Chondrocyte (in vitro differentiated cells): ENCODE results near the gene UTP18. TPM values are rescaled to one million over a fixed set of nuclear protein-coding genes. Genes with fewer than 3 reads are reported as not detected.
"Not testable (repeated sequence)": the region's sequence is repeated elsewhere in the genome, so short reads cannot be mapped to it uniquely, and the experiment has no call there.

Source experiments
- DNase-seq: peaks from one replicate; pipeline ENCODE4 v3.0.0; 2021; ENCODE audit warnings: mixed read lengths, low spot score
- H3K27ac Mint-ChIP-seq: one replicate; pipeline ENCODE4 v1.8.0; 2021; ENCODE audit warnings: mild to moderate bottlenecking, moderate library complexity, mixed read lengths; ENCODE audit not compliant: unreplicated experiment
- H3K27me3 Mint-ChIP-seq: 2 replicates; pipeline ENCODE4 v1.8.0; 2021; ENCODE audit warnings: low read depth, mixed read lengths
- H3K36me3 Mint-ChIP-seq: 2 replicates; pipeline ENCODE4 v1.8.0; 2021; ENCODE audit warnings: low read depth, mixed read lengths
- H3K4me1 Mint-ChIP-seq: 2 replicates; pipeline ENCODE4 v1.8.0; 2021; ENCODE audit warnings: low read depth, mild to moderate bottlenecking, mixed read lengths
- H3K4me3 Mint-ChIP-seq: one replicate; pipeline ENCODE4 v1.8.0; 2021; ENCODE audit warnings: mild to moderate bottlenecking, moderate library complexity, mixed read lengths; ENCODE audit not compliant: unreplicated experiment
- H3K9me3 Mint-ChIP-seq: 2 replicates; pipeline ENCODE4 v1.8.0; 2021; ENCODE audit warnings: low read depth, mixed read lengths
- total RNA-seq: library from RNA; stranded (reverse); gene quantifications from 3 replicates; pipeline ENCODE4 v1.2.1, GENCODE V29; 2021
- TF ChIP-seq, protein P1 (sequence below): fragments of 200-600 bp; sonication (generic); IDR thresholded peaks from 2 replicates; pipeline ENCODE4 v1.5.0; 2021; ENCODE audit warnings: antibody characterized with exemption, mild to moderate bottlenecking, moderate library complexity

Gene UTP18
- total RNA-seq, 1 donor from 2014 or later, result 16.8 TPM

- TF ChIP-seq, protein P1, sequence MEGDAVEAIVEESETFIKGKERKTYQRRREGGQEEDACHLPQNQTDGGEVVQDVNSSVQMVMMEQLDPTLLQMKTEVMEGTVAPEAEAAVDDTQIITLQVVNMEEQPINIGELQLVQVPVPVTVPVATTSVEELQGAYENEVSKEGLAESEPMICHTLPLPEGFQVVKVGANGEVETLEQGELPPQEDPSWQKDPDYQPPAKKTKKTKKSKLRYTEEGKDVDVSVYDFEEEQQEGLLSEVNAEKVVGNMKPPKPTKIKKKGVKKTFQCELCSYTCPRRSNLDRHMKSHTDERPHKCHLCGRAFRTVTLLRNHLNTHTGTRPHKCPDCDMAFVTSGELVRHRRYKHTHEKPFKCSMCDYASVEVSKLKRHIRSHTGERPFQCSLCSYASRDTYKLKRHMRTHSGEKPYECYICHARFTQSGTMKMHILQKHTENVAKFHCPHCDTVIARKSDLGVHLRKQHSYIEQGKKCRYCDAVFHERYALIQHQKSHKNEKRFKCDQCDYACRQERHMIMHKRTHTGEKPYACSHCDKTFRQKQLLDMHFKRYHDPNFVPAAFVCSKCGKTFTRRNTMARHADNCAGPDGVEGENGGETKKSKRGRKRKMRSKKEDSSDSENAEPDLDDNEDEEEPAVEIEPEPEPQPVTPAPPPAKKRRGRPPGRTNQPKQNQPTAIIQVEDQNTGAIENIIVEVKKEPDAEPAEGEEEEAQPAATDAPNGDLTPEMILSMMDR, result no peak
- Mint-ChIP-seq H3K27ac (no peak overlapping the region), H3K4me3 (no peak overlapping the region), H3K9me3 (no peaks in the 10 kb centered on the region), H3K4me1 (no peaks in the 10 kb centered on the region), H3K27me3 (no peaks in the 10 kb centered on the region), H3K36me3 (peaks cover 25% of the 10 kb centered on the region)
- DNase-seq, result no peak
These were observed 27.1 kb downstream of the UTP18 start for GRCh38 chr17:51287412-51287811.

DNA sequence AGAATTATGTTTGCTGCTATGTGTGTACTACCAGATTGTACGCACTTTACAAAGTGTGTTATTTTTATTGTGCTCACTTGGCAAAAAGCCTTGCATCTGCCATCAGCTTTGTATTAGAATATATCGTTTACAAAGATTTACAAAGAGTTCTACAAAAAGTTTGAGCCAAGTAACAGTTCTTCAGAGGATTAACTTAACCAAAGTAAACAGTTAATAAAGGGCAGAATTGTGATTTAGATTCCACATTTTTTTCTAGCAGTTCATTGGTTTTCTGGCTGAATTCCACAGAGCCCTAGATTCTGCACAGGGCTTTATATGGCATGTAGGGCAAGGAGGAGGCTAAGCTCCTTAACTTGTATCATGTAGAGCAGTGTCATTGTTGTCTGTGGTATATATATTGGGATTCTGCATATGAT is 29.4 kb downstream of the UTP18 start:
- DNase-seq, result no peak
- no peaks in the 10 kb centered on the region for H3K27me3 Mint-ChIP-seq
- H3K4me3 Mint-ChIP-seq, result no peak overlapping the region
- TF ChIP-seq, protein P1, result no peak
- no peaks in the 10 kb centered on the region for H3K9me3 Mint-ChIP-seq
- H3K4me1 Mint-ChIP-seq, result no peaks in the 10 kb centered on the region
- H3K27ac Mint-ChIP-seq, result no peak overlapping the region
- peaks cover 30% of the 10 kb centered on the region for H3K36me3 Mint-ChIP-seq

GRCh38 chr17:51294338-51294737 is 34.0 kb downstream of the UTP18 start:
- H3K4me3 Mint-ChIP-seq, H3K27ac Mint-ChIP-seq, DNase-seq, H3K4me1 Mint-ChIP-seq, H3K9me3 Mint-ChIP-seq, H3K27me3 Mint-ChIP-seq: not testable (repeated sequence)
- peaks cover 19% of the 10 kb centered on the region for H3K36me3 Mint-ChIP-seq

DNA sequence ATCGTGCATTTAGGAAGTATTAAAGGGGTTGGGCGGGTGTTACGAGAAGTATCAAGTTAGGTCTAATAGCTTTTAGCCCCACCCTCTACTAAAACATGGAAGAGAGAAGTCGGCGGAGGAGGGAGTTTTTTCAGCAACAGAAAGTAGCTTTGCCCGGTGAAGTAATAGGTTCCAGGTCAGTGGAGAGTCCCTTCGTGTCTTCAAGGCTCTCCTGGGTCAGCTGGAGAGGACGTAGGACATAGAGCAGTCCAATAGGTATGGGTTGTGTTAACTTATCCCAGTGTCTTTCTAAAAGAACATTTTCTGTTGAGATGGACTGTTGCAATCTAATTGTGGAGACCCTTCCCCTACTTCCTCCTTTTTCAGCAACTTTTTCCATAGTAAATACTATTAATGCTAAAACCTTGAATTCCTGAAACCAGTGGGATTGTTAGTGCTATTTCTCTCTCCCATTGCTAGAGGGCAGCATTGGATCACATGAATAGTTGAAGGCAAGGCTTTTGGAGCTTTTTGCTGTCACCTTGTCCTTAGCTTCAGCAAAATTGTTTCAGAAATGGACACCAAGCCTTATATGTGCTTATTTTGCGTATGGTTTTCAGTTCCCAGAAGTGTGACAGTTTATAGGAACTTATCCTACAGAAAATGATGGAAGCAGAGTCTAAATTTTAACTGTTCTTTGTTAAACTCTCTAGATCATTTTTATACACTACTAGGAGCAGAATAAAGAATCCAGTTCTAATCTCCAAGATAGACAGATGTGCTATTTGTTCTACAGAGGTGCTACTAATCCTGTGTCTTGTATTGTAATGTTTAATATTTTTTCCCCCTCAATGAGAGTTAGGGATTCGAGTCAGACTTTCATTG is 38.4 kb downstream of the UTP18 start:
- no peak for DNase-seq
- H3K9me3 Mint-ChIP-seq, result no peaks in the 10 kb centered on the region
- no peaks in the 10 kb centered on the region for H3K27me3 Mint-ChIP-seq
- no peak overlapping the region for H3K4me3 Mint-ChIP-seq
- peaks cover 15% of the 10 kb centered on the region for H3K36me3 Mint-ChIP-seq
- peaks cover 3% of the 10 kb centered on the region for H3K4me1 Mint-ChIP-seq
- TF ChIP-seq, protein P1, result peak; percentile 91
- no peak overlapping the region for H3K27ac Mint-ChIP-seq

- H3K27ac Mint-ChIP-seq, result no peak overlapping the region
- H3K4me1 Mint-ChIP-seq, result peaks cover 3% of the 10 kb centered on the region
- peaks cover 4% of the 10 kb centered on the region for H3K9me3 Mint-ChIP-seq
- no peaks in the 10 kb centered on the region for H3K27me3 Mint-ChIP-seq
- peaks cover 9% of the 10 kb centered on the region for H3K36me3 Mint-ChIP-seq
- TF ChIP-seq, protein P1, result no peak
- DNase-seq, result no peak
- H3K4me3 Mint-ChIP-seq, result no peak overlapping the region
These were observed 39.5 kb downstream of the UTP18 start for GRCh38 chr17:51299859-51300258.

- TF ChIP-seq, protein P1, result no peak
- no peak overlapping the region for H3K27ac Mint-ChIP-seq
- H3K9me3 Mint-ChIP-seq, result peaks cover 39% of the 10 kb centered on the region
- DNase-seq, result no peak
- no peak overlapping the region for H3K4me3 Mint-ChIP-seq
- H3K4me1 Mint-ChIP-seq, result no peaks in the 10 kb centered on the region
- no peaks in the 10 kb centered on the region for H3K27me3 Mint-ChIP-seq
- H3K36me3 Mint-ChIP-seq, result peaks cover 20% of the 10 kb centered on the region
These were observed 44.8 kb downstream of the UTP18 start for GRCh38 chr17:51305182-51305581.

GRCh38 chr17:51312003-51312402 is 51.7 kb downstream of the UTP18 start:
- H3K27ac Mint-ChIP-seq, H3K36me3 Mint-ChIP-seq, H3K27me3 Mint-ChIP-seq, DNase-seq, H3K4me1 Mint-ChIP-seq, H3K4me3 Mint-ChIP-seq: not testable (repeated sequence)
- peaks cover 26% of the 10 kb centered on the region for H3K9me3 Mint-ChIP-seq
